Measurements from ENCODE around the gene PTDSS2. TPM values are rescaled to one million over a fixed set of nuclear protein-coding genes. Genes with fewer than 3 reads are reported as not detected.
"Not testable (repeated sequence)": the region's sequence is repeated elsewhere in the genome, so short reads cannot be mapped to it uniquely, and the experiment has no call there.

The PTDSS2 gene
- total and polyA plus RNA-seq, 2 donors (not counting 1 experiment from before 2014, with no cell fraction given) = 22.1 to 29.0 TPM

GRCh38 chr11:424232-424631 lies 25.8 kb upstream of the PTDSS2 start:
- WGBS (ENCODE audit: insufficient coverage) = 92% methylated on average over 2 of the region's 4 CpGs
- H3K27ac Mint-ChIP-seq = no peak overlapping the region

GRCh38 chr11:424766-425165 lies 25.3 kb upstream of the PTDSS2 start:
- H3K9me3 Mint-ChIP-seq (ENCODE audit: insufficient read depth); POLR2A ChIA-PET; H3K4me2 ChIP-seq (replicated peaks; ENCODE audit: low read depth, low read length, poor library complexity, severe bottlenecking): not testable (repeated sequence)

More at GRCh38 chr11:424232-424631, 25.8 kb upstream of the PTDSS2 start:
- H3K9me3 ChIP-seq (ENCODE audit: control extremely low read depth in 1 of 3, control insufficient read depth in 2 of 3, insufficient read depth in 1 of 3, low read length in 2 of 3) = peaks cover 0 to 9% (median 0%) of the 10 kb centered on the region in 3 donors
- ATAC-seq (ENCODE audit: low read depth) = no peak
- no peaks in the 10 kb centered on the region for H4K20me1 ChIP-seq (ENCODE audit: control insufficient read depth, insufficient read depth, low read length, poor library complexity, severe bottlenecking)
- Mint-ChIP-seq H3K4me1 (no peaks in the 10 kb centered on the region), H3K4me3 (no peak overlapping the region), H3K27me3 (no peaks in the 10 kb centered on the region), H3K9me3 (ENCODE audit: insufficient read depth) (no peaks in the 10 kb centered on the region)
- no peaks in the 10 kb centered on the region for H3K4me1 ChIP-seq (ENCODE audit: control insufficient read depth in 2 of 2, insufficient read depth in 2 of 2, low read length in 2 of 2)
- no peak overlapping the region for H2AFZ ChIP-seq (ENCODE audit: insufficient read depth, low read depth, low read length, poor library complexity, severe bottlenecking)
- H3K4me2 ChIP-seq (replicated peaks; ENCODE audit: low read depth, low read length, poor library complexity, severe bottlenecking) = no peak overlapping the region
- TF ChIP-seq, protein P1, sequence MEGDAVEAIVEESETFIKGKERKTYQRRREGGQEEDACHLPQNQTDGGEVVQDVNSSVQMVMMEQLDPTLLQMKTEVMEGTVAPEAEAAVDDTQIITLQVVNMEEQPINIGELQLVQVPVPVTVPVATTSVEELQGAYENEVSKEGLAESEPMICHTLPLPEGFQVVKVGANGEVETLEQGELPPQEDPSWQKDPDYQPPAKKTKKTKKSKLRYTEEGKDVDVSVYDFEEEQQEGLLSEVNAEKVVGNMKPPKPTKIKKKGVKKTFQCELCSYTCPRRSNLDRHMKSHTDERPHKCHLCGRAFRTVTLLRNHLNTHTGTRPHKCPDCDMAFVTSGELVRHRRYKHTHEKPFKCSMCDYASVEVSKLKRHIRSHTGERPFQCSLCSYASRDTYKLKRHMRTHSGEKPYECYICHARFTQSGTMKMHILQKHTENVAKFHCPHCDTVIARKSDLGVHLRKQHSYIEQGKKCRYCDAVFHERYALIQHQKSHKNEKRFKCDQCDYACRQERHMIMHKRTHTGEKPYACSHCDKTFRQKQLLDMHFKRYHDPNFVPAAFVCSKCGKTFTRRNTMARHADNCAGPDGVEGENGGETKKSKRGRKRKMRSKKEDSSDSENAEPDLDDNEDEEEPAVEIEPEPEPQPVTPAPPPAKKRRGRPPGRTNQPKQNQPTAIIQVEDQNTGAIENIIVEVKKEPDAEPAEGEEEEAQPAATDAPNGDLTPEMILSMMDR (IDR thresholded peaks at IDR 0.05) = no peak
- no peak for TF ChIP-seq EZH2 (IDR thresholded peaks at IDR 0.05; ENCODE audit: borderline replicate concordance, insufficient read depth, low read depth, low read length, poor library complexity, severe bottlenecking)
- no peaks in the 10 kb centered on the region for H3K79me2 ChIP-seq (ENCODE audit: control insufficient read depth, insufficient read depth, low read length)
- ChIA-PET POLR2A (no interaction called here), CTCF (no interaction called here)
- intact Hi-C loops (cut with micrococcal nuclease) = no loop called here
- no peak overlapping the region for H3K4me3 ChIP-seq (ENCODE audit: control extremely low read depth in 1 of 5, extremely low read depth in 1 of 5, insufficient read depth in 1 of 5, low read depth in 2 of 5, low read length in 4 of 5)
- H3K9ac ChIP-seq (ENCODE audit: low read length) = no peak overlapping the region
- DNase-seq = no peak
- H3K27me3 ChIP-seq (replicated peaks in 1 of 4; ENCODE audit: control extremely low read depth in 1 of 4, control insufficient read depth in 3 of 4, insufficient read depth in 4 of 4, low read length in 3 of 4) = no peaks in the 10 kb centered on the region
- H3K36me3 ChIP-seq (replicated peaks in 1 of 2; ENCODE audit: control extremely low read depth in 1 of 2, control insufficient read depth in 1 of 2, extremely low read depth in 1 of 2, insufficient read depth in 2 of 2, low read length in 1 of 2) = no peaks in the 10 kb centered on the region
- no peak overlapping the region for H3K27ac ChIP-seq (ENCODE audit: low read length in 2 of 2)

More at GRCh38 chr11:424766-425165, 25.3 kb upstream of the PTDSS2 start:
- H3K4me3 Mint-ChIP-seq; H3K4me1 ChIP-seq (ENCODE audit: control insufficient read depth in 2 of 2, insufficient read depth in 2 of 2, low read length in 2 of 2); H3K27ac Mint-ChIP-seq; ATAC-seq (ENCODE audit: low read depth); CTCF ChIA-PET; H3K4me3 ChIP-seq (ENCODE audit: control extremely low read depth in 1 of 5, extremely low read depth in 1 of 5, insufficient read depth in 1 of 5, low read depth in 2 of 5, low read length in 4 of 5); H3K27me3 Mint-ChIP-seq; H3K36me3 ChIP-seq (replicated peaks in 1 of 2; ENCODE audit: control extremely low read depth in 1 of 2, control insufficient read depth in 1 of 2, extremely low read depth in 1 of 2, insufficient read depth in 2 of 2, low read length in 1 of 2); DNase-seq; H3K79me2 ChIP-seq (ENCODE audit: control insufficient read depth, insufficient read depth, low read length); H4K20me1 ChIP-seq (ENCODE audit: control insufficient read depth, insufficient read depth, low read length, poor library complexity, severe bottlenecking); H2AFZ ChIP-seq (ENCODE audit: insufficient read depth, low read depth, low read length, poor library complexity, severe bottlenecking); H3K4me1 Mint-ChIP-seq; H3K9me3 ChIP-seq (ENCODE audit: control extremely low read depth in 1 of 3, control insufficient read depth in 2 of 3, insufficient read depth in 1 of 3, low read length in 2 of 3); H3K9ac ChIP-seq (ENCODE audit: low read length); intact Hi-C loops (cut with micrococcal nuclease); H3K27me3 ChIP-seq (replicated peaks in 1 of 4; ENCODE audit: control extremely low read depth in 1 of 4, control insufficient read depth in 3 of 4, insufficient read depth in 4 of 4, low read length in 3 of 4); H3K27ac ChIP-seq (ENCODE audit: low read length in 2 of 2): not testable (repeated sequence)
- WGBS (ENCODE audit: insufficient coverage) = 84% methylated on average over 23 of the region's 45 CpGs

Measured in B cell (primary cell).